Stimulated activated CD8-positive, alpha-beta memory T cell treated with anti-CD3 and anti-CD28 coated beads, Interleukin-4, amount 100 ng/mL, for 4 hours (primary cell): ENCODE measurements around the gene TDRD6.
"Not testable (repeated sequence)": the region's sequence is repeated elsewhere in the genome, so short reads cannot be mapped to it uniquely, and the experiment has no call there.

Experiments
- DNase-seq, 2 donors: peaks; one replicate each; pipeline ENCODE4 v3.0.0-alpha.2; 2020; ENCODE audit warnings: low read depth in 2 of 2, low spot score in 1 of 2

The TDRD6 gene

GRCh38 chr6:46687619-46688097 lies at the start of gene TDRD6:
Gene TDRD6 (plus strand): TSS chr6:46687885. CDS start chr6:46688129, 244 bp downstream.
- DNase-seq: no peak

DNA sequence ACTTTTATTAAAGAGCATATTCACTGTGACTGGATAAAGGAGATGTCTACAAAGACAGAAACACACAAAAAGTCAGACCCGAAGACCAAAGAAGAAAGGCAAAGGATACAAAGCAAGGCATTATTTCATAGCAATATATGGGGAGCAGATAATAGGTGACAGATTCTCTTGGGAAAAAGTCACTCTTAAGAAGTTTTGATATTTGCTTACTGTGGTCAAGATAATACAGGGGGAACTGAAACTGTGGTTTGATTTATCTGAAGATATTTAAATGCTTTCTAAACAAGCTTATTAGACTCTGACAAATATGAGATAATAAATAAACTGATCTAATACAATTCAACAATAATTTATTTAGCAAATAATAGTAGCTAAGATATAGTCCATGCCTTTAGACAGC lies 49.8 kb upstream of the TDRD6 start:
- DNase-seq: no peak

- DNase-seq: no peak
Observed at GRCh38 chr6:46638650-46639049, 49.0 kb upstream of the TDRD6 start.

GRCh38 chr6:46642928-46643751 lies 44.5 kb upstream of the TDRD6 start:
- no peak for DNase-seq

DNA sequence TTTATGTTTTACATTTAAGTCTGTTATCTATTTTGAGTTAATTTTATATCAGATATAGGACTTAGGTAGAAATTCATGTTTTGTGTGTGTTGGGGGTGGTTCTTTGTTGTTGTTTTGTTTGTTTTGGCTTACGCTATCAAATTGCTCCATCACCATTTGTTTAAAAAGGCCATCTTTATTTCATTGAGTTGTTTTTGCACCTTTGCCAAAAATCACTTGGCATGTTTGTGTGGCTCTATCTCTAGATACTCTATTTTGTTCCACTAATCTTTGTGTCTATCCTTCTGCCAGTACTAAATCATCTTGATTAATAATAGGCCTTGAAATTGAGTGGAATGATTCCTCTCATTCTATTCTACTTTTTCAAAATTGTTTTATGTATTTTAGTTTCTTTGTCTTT lies 42.4 kb upstream of the TDRD6 start:
- no peak for DNase-seq

DNA sequence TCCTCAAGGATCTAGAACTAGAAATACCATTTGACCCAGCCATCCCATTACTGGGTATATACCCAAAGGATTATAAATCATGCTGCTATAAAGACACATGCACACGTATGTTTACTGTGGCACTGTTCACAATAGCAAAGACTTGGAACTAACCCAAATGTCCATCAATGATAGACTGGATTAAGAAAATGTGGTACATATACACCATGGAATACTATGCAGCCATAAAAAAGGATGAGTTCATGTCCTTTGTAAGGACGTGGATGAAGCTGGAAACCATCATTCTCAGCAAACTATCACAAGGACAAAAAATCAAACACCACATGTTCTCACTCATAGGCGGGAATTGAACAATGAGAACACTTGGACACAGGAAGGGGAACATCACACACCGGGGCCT lies 39.6 kb upstream of the TDRD6 start:
- not testable (repeated sequence) for DNase-seq

DNA sequence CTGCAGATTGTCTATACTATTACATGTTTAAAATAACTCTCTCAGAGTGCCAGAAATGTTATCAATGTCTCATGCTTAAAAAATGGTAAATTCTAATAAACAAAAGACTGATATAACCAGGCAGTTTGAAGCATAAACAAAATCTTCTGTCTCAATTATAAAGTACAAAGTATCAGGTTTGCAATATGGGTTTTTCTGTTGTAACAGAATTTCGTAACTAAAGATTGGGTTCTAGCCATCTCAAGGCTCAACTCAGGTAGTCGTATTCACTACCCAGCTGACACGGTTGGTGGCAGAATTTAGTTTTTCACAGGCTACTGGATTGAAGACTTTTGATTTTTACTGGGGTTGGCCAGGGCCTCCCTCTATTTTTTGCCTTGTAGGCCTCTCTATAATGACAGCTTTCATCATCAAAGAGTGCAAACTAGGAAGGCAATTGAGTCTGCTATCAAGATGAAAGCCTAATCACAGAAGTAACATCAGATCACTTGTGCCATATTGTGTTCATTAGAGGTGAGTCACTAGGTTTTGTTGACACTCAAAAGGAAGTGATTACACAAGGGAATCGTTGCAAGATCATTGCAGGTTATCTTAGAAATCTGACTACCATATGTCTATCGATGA lies 38.7 kb upstream of the TDRD6 start:
- no peak for DNase-seq

DNA sequence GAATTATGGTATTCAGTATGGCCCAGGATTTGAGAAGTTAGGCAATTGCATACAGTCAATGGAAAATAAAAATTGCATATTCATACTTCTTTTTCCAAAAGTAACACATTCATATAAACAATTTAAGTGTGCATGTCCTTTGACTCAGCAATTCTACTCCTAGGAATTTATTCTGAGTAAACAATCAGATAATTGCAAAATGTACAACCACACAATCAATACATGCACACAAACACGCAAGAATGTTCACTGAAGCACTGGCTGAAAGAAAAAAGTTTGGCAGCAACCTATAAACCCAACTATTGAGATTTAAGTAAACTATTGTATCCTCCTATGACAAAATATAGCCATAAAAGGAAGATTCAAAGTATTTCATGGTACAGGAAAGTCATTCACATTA lies 36.7 kb upstream of the TDRD6 start:
- no peak for DNase-seq

DNA sequence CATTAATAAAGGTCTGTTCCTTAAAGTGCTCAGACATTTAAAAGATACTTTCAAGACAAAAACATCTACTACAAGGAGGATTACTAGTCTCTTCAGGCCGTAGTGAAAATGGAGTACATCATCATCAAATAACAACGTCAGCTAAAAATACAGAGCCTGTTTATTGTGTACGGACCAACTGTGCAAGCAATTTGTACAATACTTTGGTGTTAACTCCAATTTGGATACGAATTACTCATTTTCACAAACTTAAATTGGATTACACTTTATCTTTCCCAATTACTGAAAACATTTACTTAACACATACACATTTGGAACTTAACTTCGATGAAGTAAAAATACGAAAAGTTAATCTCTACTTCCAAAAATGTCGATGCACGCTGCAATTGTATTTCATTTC lies 35.9 kb upstream of the TDRD6 start:
- no peak for DNase-seq

DNA sequence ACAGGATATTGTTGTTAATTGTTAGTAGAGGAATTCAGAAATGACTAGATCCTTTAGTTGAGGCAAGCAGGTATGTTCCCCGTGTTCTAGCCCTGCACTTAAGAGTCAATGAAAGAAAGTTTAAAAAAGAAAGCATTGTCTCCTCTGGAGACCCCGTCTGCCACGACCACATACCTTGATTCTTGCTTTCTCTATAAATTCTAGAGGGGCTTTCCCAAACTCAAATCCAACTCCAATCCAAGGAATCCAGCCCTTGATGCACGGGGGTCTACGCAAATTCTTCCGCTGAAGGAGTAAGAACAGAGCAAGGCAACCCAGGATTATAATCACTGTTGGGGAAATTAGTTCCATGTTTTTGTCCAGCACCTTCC lies 35.5 kb upstream of the TDRD6 start:
- no peak for DNase-seq

GRCh38 chr6:46652603-46653438 lies 34.9 kb upstream of the TDRD6 start, which contains the start of the genes CYP39A1 and SLC25A27:
Gene CYP39A1 (minus strand): TSS chr6:46652818. CDS start chr6:46652582, 236 bp downstream.
Gene SLC25A27 (plus strand): TSS chr6:46652975. CDS start chr6:46653193, 218 bp downstream.
- DNase-seq: peak; percentile 54 to 63

DNA sequence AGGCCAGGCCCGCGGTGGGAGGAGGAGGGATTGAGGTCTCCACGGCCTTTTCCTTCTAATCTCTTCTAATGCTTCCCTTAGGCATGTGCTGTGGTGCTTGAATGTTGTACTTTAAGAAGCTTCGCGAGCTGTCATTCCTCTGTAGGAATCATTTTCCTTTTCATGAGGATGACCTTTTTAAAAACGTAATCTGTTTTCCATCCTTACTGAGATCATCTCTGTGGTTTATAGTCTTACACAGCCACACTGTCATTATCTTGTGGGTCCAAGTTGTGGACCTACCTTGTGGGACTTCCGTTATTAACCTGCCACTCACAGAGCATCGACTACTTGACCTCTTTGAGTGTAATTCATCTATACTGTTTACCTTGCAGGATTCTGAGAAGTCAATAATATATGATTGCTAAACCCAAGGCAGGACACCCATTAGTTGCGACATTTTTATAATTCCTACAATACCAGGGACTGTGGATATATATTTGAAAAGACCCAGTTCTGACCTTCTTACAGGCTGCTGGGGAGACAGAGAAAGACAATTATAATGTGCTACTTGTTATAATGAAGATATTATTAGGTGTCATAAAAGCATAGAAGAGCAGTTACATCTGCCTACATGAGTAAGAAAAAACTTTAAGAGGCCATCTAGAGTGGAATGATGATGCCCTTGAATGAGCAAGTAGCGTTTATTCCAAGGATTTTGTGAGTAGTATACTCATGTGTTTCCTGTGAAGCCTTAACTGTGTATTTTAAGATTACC lies 34.1 kb upstream of the TDRD6 start:
- DNase-seq: no peak

- DNase-seq: no peak
Observed at GRCh38 chr6:46655803-46656202, 31.9 kb upstream of the TDRD6 start.

DNA sequence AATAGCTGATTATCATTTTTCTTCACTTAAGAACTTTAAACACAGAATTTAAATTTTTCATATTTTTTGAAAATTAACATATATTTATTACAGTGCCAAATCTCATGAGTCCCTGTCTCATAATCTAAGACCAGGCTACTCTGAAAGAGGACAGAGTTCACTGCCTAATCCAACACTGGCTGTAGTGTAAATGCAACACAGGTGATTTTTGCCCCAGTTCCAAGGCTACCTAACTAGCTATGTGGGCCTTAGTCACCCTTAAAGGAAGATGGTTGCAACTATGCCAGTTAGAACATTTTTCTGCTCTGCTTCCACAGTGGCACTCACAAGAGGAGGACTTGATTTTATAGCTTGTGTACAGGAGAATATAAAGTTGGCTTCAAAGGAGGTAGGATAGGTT lies 30.0 kb upstream of the TDRD6 start:
- DNase-seq: no peak

- DNase-seq: no peak
Observed at GRCh38 chr6:46661483-46661882, 26.2 kb upstream of the TDRD6 start.

DNA sequence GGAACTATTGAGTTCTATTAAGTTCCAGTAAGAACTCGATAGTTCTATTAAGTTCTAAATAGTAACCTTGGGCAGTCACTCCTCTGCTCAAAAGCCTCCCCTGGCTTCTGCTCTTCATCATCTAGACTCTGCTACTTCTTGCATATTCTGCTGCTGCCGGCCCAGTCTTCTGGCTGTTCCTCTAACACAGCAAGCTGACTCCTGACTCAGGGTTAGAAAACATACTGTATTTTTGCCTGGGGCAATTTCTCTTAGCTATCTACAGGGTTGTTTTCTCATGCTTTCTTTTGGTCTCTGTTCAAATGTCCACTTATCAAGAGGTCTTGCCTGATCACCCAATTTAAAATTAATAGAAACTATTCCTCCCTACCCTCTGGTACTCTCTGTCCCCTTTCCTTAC lies 20.3 kb upstream of the TDRD6 start:
- DNase-seq: no peak

- DNase-seq: no peak
Observed at GRCh38 chr6:46674410-46674809, 13.3 kb upstream of the TDRD6 start.

- no peak for DNase-seq
Observed at GRCh38 chr6:46676604-46677313, 10.9 kb upstream of the TDRD6 start.

GRCh38 chr6:46677314-46677654 lies 10.4 kb upstream of the TDRD6 start:
- no peak for DNase-seq

DNA sequence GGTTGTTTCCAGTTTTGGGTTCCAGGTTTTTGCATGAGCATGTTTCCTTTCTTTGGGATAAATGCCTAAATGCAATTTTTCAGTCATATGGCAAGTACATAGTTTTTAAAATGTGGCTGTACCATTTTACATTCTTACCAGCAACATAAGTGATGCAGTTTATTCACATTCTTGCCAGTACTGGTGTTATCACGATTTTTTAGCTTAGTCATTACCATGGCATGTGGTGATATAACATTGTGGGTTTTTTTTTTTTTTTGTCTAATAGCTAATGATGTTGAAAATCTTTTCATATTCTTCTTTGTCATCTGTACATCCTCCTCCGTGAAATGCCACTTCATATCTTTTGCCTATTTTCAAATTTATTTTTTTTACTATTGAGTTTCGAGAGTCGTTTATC lies 2.9 kb upstream of the TDRD6 start:
- DNase-seq: no peak
